Measurements from ENCODE around the gene SYVN1. TPM values are rescaled to one million over a fixed set of nuclear protein-coding genes. Genes with fewer than 3 reads are reported as not detected.
A peak's percentile ranks its signal among the peaks of the same experiment; 100 is the strongest.

Gene SYVN1
- total RNA-seq, 1 experiment from 2014 or later = 64.3 TPM

DNA sequence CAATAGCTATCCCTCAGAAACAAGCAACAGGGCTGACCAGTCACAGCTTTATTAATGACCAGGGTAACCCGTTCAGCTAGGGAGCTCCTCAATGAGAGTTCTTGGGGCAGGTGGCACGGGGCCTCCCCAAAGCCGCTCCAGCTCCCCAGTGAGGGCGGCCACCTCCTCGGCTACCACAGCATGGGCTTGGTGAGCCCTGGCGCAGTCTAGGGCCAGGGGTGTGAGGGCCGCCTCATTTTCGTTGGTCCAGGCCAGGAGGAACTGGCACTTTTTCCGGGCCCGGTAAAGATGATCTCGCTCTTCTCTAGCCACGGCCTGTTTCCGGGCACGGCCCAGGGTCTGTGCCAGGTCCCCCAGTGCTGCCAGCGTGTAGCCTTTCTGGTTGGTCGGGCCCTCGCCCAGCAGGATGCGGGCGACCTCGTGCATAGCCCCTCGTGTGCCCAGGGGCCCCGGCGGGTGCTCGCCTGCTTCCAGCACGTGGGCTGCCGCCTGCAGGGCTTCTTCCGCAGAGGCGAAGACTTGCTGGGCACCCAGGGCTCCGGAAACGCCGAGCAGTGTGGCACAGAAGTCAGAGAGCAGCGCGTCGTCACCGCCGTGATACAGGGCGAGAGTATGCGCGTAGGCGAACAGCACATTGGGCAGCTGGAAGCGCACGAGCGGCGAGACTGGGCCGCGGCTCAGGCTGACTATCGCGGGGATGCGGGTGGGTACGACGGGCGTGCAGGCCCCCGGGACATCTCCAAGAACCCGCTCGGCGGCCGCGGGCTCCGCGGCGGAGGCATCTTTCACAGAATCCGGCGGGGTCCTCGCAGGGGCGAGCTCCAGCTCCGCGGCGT is 17.7 kb downstream of the SYVN1 start:
- Histone ChIP-seq H3K4me3 (ENCODE audit: low read depth in 2 of 2, low read length in 2 of 2) (peak overlapping the region; percentile 70 to 78), H3K4me1 (ENCODE audit: control insufficient read depth, insufficient read depth, low read length) (peaks cover 33% of the 10 kb centered on the region), H3K27ac (ENCODE audit: low read length) (peak overlapping the region; percentile 89), H3K27me3 (ENCODE audit: control insufficient read depth, insufficient read depth, low read length) (no peaks in the 10 kb centered on the region), H3K36me3 (ENCODE audit: control insufficient read depth, insufficient read depth, low read length) (peaks cover 15% of the 10 kb centered on the region), H3K9me3 (ENCODE audit: control insufficient read depth, insufficient read depth, low read depth, low read length) (no peaks in the 10 kb centered on the region)
- peak; percentile 6 for ATAC-seq
- CTCF ChIA-PET = no interaction called here
- intact Hi-C loops (cut with micrococcal nuclease; ENCODE audit: unreplicated experiment) = loop anchor here (10.0 kb wide), 1 partner anchor 272 kb away; the partner anchor contains the start of gene CDC42BPG
- no TSS peak for BruUV-seq (replicated peaks)
- DNase-seq (ENCODE audit: low read depth, low spot score) = no peak
- in situ Hi-C loops (cut with HindIII; ENCODE audit: low pct_unique_long_range_greater_than_20kb, low sequenced_read_pairs) = no loop called here
- POLR2A ChIA-PET = interaction anchor here (0.6 kb wide), 1 partner anchor 735 kb away, joined by 4 read pairs; no protein-coding TSS in a partner anchor
- TF ChIP-seq TCF7L2 (IDR thresholded peaks at IDR 0.05; ENCODE audit: low read depth, low read length) = no peak
- TF ChIP-seq, protein P1, sequence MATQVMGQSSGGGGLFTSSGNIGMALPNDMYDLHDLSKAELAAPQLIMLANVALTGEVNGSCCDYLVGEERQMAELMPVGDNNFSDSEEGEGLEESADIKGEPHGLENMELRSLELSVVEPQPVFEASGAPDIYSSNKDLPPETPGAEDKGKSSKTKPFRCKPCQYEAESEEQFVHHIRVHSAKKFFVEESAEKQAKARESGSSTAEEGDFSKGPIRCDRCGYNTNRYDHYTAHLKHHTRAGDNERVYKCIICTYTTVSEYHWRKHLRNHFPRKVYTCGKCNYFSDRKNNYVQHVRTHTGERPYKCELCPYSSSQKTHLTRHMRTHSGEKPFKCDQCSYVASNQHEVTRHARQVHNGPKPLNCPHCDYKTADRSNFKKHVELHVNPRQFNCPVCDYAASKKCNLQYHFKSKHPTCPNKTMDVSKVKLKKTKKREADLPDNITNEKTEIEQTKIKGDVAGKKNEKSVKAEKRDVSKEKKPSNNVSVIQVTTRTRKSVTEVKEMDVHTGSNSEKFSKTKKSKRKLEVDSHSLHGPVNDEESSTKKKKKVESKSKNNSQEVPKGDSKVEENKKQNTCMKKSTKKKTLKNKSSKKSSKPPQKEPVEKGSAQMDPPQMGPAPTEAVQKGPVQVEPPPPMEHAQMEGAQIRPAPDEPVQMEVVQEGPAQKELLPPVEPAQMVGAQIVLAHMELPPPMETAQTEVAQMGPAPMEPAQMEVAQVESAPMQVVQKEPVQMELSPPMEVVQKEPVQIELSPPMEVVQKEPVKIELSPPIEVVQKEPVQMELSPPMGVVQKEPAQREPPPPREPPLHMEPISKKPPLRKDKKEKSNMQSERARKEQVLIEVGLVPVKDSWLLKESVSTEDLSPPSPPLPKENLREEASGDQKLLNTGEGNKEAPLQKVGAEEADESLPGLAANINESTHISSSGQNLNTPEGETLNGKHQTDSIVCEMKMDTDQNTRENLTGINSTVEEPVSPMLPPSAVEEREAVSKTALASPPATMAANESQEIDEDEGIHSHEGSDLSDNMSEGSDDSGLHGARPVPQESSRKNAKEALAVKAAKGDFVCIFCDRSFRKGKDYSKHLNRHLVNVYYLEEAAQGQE (IDR thresholded peaks at IDR 0.05; ENCODE audit: insufficient read depth in 1 of 2, low read depth in 2 of 2, low read length in 1 of 2) = no peak
- TF ChIP-seq SIN3A (IDR thresholded peaks at IDR 0.05; ENCODE audit: borderline replicate concordance, insufficient read depth, low read depth, low read length) = no peak
- TF ChIP-seq POLR2AphosphoS5 (IDR thresholded peaks at IDR 0.05; ENCODE audit: low read depth, low read length) = no peak; the same call in 1 of the 2 replicates
- TF ChIP-seq, protein P2, sequence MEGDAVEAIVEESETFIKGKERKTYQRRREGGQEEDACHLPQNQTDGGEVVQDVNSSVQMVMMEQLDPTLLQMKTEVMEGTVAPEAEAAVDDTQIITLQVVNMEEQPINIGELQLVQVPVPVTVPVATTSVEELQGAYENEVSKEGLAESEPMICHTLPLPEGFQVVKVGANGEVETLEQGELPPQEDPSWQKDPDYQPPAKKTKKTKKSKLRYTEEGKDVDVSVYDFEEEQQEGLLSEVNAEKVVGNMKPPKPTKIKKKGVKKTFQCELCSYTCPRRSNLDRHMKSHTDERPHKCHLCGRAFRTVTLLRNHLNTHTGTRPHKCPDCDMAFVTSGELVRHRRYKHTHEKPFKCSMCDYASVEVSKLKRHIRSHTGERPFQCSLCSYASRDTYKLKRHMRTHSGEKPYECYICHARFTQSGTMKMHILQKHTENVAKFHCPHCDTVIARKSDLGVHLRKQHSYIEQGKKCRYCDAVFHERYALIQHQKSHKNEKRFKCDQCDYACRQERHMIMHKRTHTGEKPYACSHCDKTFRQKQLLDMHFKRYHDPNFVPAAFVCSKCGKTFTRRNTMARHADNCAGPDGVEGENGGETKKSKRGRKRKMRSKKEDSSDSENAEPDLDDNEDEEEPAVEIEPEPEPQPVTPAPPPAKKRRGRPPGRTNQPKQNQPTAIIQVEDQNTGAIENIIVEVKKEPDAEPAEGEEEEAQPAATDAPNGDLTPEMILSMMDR (IDR thresholded peaks at IDR 0.05) = no peak

DNA sequence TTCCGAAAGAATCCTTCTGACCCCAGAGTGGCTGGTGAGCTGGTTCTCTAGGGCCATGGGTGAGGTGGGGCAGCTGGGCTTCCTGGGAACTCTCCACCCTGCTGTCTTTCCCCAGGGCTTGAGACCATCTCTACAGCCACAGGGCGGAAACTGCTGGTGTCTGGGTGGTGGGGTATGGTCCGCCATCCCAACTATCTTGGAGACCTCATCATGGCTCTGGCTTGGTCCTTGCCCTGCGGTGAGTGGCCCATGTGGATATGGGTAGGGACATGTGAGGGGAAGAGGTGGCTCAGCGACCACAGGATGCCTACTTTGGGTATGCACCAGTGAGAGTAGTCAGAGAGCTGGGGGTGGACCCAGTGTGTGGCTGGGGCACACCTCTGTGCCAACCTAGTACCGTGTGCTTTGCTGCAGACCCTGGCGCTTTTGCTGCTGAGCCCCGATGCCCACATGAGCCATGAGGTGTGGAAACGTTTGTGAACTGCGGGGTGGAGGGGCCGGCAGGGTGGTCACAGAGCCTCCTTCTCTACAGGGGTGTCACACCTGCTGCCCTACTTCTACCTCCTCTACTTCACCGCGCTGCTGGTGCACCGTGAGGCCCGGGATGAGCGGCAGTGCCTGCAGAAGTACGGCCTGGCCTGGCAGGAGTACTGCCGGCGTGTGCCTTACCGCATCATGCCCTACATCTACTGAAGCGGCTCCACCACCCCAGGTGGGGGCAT is 18.8 kb downstream of the SYVN1 start:
- ChIA-PET CTCF (interaction anchor here (0.5 kb wide), 1 partner anchor 93 kb away, joined by 3 read pairs; no protein-coding TSS in a partner anchor), POLR2A (no interaction called here)
- peaks cover 34% of the 10 kb centered on the region for H3K4me1 ChIP-seq (ENCODE audit: control insufficient read depth, insufficient read depth, low read length)
- in situ Hi-C loops (cut with HindIII; ENCODE audit: low pct_unique_long_range_greater_than_20kb, low sequenced_read_pairs) (no loop called here), intact Hi-C loops (cut with micrococcal nuclease; ENCODE audit: unreplicated experiment) (loop anchor here (10.0 kb wide), 1 partner anchor 271 kb away; the partner anchor contains the start of gene CDC42BPG)
- H3K27ac ChIP-seq (ENCODE audit: low read length) = peak overlapping the region; percentile 89
- H3K36me3 ChIP-seq (ENCODE audit: control insufficient read depth, insufficient read depth, low read length) = peaks cover 4% of the 10 kb centered on the region
- ATAC-seq (no peak), DNase-seq (ENCODE audit: low read depth, low spot score) (no peak)
- H3K4me3 ChIP-seq (ENCODE audit: low read depth in 2 of 2, low read length in 2 of 2) = no peak overlapping the region; a peak in 1 of 4 replicates
- TF ChIP-seq TCF7L2 (IDR thresholded peaks at IDR 0.05; ENCODE audit: low read depth, low read length) (no peak), SIN3A (IDR thresholded peaks at IDR 0.05; ENCODE audit: borderline replicate concordance, insufficient read depth, low read depth, low read length) (no peak), POLR2AphosphoS5 (IDR thresholded peaks at IDR 0.05; ENCODE audit: low read depth, low read length) (0 out of 2 replicates have a peak, but pooled peaks have one; percentile 23)
- TF ChIP-seq, protein P2 (IDR thresholded peaks at IDR 0.05) = no peak
- TF ChIP-seq, protein P1 (IDR thresholded peaks at IDR 0.05; ENCODE audit: insufficient read depth in 1 of 2, low read depth in 2 of 2, low read length in 1 of 2) = 0 out of 4 replicates have a peak, but pooled peaks of 1 of the 2 experiments have one; percentile 14
- H3K9me3 ChIP-seq (ENCODE audit: control insufficient read depth, insufficient read depth, low read depth, low read length) = no peaks in the 10 kb centered on the region
- H3K27me3 ChIP-seq (ENCODE audit: control insufficient read depth, insufficient read depth, low read length) = no peaks in the 10 kb centered on the region
- BruUV-seq (replicated peaks) = TSS peak; percentile 6
